NCI-H146 (cell line): ENCODE measurements around the gene MARK4.

Experiments used
- DNase-seq: peaks from one replicate; lab custom pipeline; 2025; lab: John Stamatoyannopoulos, UW

The MARK4 gene

DNA sequence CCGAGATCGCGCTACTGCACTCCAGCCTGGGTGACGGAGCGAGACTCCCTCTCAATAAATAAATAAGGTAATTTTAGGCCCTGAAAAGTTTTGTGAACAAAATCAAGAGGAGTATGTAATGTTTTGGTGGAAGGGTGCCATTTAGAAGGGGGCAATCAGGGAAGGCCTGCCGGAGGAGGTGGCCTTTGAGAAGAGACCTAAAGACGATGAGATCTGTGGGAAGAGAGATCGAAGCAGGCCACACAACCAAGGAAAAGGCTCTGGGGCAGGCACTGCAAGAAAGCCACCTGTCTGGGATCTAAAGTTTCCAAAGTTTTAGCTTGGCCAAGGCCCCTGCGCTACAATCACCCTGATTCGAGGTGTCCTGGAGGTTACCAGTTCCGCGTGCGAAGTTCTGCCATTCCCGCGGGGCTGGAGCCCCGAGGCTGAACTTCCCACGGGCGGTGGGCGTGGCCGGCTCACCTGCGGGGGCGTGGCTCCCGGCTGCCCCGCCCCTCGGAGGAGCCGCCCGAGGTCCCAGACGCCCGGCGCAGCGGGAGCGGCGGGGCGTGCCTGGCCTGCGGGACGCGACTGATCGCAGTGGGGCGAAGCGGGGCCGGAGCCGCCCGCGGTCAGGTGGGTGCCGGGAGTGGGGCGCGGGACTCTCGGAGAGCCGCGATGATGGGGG, 89.3 kb downstream of the MARK4 start, which contains the start of gene KLC3:
TSS of gene KLC3 (plus strand) at position 519 of the 667 bp plus-strand sequence. CDS start 4,792 bp downstream, outside the sequence.
- DNase-seq = peak; percentile 64

GRCh38 chr19:45340899-45341453, 89.9 kb downstream of the MARK4 start:
- peak; percentile 34 for DNase-seq

- no peak for DNase-seq
These were observed 91.8 kb downstream of the MARK4 start for GRCh38 chr19:45342911-45343310.

DNA sequence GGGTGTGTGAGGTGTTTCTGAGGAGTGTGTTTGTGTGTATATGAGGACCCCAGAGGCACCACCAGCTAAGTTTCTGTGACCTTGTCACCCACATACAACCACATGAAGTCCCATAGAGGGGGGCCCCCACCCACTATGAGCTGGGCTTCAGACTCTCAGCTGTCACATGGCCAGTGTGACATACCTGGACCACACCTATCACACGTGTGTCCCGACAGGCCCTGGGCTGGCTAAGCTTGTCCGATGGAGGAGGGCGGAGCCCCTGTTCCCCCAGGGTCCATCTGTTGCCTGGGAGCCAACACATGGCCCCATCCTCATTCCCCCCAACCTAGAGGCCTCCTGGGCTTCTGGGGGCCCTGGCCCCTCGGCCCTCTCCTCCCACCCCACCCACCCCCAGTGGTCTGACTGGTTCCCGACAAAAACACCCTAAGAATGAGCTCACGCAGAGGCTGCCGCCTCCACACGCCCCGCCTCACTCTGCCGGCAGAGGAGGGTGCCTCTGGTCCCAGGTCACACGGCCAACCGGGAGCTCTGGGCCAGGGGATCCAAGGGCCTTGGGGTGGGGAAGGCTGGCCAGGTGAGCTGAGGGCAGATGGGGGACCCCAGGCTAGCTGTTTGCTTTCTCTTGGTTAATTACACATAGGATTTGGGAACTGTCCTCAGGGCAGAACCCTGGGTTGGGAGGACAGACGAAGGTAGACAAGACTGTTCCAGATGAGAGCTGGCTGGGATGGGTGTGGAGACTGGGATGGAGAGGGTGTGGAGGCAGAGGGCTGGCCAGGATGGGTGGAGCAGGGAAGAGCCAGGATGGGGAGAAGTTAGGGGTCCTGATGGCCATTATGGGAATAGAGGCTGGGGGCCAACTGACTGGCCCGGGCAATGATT, 93.8 kb downstream of the MARK4 start:
- DNase-seq = no peak

GRCh38 chr19:45345506-45345860, 94.4 kb downstream of the MARK4 start:
- DNase-seq = no peak

DNA sequence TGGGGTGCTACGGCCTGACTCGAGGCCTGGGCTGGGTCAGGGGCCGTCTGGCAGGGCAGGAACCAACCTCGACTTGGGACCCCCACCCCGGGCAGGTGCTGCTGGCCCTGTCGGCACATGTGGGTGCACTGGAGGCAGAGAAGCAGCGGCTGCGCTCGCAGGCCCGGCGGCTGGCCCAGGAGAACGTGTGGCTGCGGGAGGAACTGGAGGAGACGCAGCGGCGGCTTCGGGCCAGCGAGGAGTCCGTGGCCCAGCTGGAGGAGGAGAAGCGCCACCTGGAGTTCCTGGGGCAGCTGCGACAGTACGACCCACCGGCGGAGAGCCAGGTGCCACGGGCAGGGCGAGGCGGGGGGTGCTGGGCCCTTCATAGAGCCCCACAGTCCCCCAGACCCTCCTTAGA, 95.4 kb downstream of the MARK4 start:
- DNase-seq = peak; percentile 19

DNA sequence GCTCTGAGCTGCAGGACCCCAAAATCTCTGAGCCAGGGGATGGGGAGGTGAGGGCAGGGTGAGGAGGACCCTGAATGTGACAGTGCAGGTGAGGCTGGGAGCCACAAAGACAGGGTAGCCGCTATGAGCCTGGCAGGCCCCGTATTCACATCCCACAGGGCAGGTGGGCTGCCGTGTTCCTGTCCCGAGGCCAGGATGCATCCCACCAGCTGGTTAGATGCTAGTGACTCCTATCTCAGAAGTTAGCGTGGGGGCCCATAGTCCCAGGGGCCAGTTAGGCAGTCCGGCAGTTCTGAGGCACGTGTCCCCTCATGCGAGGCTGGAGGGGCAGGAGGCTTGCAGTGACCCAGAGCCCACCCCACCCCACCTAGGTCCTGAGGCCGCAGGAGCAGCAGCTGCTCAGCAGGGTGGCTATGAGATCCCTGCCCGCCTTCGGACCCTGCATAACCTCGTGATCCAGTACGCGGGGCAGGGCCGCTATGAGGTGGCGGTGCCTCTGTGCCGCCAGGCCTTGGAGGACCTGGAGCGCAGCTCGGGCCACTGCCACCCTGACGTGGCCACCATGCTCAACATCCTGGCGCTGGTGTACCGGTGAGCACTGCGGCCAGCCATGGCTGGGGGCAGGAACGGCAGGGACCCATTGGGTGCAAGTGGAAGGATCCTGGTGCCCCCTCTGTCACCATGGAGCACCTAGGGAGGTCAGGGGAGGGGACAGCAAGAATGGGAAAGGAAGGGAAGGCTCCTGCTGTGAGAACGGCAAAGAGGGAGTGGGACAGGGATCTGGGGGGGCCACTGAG, 96.7 kb downstream of the MARK4 start:
- no peak for DNase-seq

DNA sequence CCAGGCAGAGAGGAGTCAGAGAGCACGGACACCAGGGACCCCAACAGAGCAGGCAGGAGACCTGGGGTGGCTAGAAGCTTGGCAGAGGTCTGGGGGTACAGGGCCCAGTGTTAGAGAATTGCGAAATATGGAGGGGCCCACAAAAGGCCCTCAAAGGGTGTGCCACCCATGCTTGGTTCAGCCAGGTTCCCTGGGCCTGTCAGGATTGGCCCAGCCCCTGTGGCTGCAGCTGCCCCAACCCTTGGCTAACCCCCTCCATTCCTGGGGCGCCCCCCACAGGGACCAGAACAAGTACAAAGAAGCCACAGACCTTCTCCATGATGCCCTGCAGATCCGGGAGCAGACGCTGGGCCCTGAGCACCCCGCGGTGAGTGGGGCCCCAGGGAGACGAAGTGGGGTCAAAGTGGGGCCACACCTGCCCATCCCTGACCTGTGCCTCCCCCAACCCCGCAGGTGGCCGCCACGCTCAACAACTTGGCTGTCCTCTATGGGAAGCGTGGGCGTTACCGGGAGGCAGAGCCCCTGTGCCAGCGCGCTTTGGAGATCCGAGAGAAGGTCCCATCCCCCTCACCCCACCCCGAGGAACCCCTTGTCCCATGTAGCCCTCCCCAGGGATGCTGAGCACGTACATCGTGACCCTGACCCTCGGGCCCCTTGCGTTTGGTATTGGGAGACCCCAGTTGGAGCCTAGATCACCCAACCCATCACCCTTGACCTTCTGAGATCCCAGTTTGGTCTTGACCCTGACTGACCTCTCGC, 97.5 kb downstream of the MARK4 start:
- DNase-seq = no peak

GRCh38 chr19:45349126-45349415, 98.0 kb downstream of the MARK4 start:
- DNase-seq = no peak

- DNase-seq = no peak
These were observed 98.4 kb downstream of the MARK4 start for GRCh38 chr19:45349430-45349941.

DNA sequence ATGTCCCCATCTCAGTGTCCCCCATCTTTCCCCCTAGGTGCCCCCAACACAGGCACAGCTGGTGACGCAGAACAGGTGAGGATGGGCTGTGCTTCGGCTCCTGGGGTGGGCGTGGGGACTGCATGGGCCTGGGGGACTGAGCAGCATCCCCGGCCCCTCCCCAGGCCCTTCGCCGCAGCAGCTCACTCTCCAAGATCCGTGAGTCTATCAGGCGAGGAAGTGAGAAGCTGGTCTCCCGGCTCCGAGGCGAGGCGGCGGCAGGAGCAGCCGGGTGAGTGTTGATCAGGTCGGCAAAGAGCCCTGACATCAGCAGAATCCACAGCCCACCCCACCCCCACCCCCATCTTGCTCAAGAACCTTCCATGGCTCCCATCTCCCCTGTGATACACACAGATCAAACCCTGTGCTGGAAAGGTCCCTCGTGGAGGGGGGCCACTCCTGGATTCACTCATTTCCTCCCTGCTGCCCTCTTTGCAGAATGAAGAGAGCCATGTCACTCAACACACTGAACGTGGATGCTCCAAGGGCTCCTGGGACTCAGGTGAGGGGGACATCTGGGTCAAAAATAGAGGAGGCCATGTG, 99.5 kb downstream of the MARK4 start:
- DNase-seq = no peak

- DNase-seq = no peak
These were observed 100.4 kb downstream of the MARK4 start for GRCh38 chr19:45351401-45351952.

- DNase-seq = no peak
These were observed 101.0 kb downstream of the MARK4 start for GRCh38 chr19:45352062-45352461.

GRCh38 chr19:45352471-45352870, 101.4 kb downstream of the MARK4 start:
- no peak for DNase-seq

- no peak for DNase-seq
These were observed 102.1 kb downstream of the MARK4 start for GRCh38 chr19:45352914-45353796.

DNA sequence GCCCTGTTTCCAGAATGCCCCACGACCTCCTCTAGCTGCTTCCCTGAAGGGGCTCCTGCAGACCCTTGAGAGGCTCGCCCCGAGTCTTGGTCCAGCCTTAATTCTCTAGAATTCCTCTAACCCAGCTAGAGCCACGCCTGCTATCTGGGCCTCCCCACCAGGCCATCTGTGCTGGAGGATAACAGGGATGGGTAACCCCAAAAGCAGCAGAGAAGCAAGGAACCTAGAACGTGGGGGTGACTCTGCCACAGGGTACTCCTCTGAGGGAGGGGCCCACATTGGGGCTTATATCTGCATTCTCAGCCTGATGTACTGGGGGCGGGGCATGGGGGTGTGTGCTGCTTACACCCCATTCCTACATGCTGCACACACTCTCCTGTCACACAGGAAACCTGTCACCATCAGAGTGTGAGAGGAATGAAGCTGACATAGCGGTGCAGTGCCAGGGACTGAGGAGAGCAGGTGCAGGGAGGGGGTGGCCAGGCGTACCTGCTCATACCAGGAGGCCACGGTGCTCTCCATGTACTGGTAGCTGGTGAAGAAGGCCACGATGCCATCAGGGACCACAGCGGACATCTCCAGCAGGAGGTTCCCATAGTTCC, 103.3 kb downstream of the MARK4 start:
- no peak for DNase-seq
